ENCODE results near the gene SLC39A11.
"Not testable (repeated sequence)": the region's sequence is repeated elsewhere in the genome, so short reads cannot be mapped to it uniquely, and the experiment has no call there.

The SLC39A11 gene

GRCh38 chr17:73069841-73070240, 22.6 kb downstream of the SLC39A11 start:
- DNase-seq = no peak

GRCh38 chr17:73069164-73069770, 23.2 kb downstream of the SLC39A11 start:
- DNase-seq = no peak

- DNase-seq = peak; percentile 30
These were observed 23.9 kb downstream of the SLC39A11 start for GRCh38 chr17:73068322-73069153.

- DNase-seq = peak; percentile 49
These were observed 24.8 kb downstream of the SLC39A11 start for GRCh38 chr17:73067699-73068098.

- no peak for DNase-seq
These were observed 25.4 kb downstream of the SLC39A11 start for GRCh38 chr17:73067075-73067474.

DNA sequence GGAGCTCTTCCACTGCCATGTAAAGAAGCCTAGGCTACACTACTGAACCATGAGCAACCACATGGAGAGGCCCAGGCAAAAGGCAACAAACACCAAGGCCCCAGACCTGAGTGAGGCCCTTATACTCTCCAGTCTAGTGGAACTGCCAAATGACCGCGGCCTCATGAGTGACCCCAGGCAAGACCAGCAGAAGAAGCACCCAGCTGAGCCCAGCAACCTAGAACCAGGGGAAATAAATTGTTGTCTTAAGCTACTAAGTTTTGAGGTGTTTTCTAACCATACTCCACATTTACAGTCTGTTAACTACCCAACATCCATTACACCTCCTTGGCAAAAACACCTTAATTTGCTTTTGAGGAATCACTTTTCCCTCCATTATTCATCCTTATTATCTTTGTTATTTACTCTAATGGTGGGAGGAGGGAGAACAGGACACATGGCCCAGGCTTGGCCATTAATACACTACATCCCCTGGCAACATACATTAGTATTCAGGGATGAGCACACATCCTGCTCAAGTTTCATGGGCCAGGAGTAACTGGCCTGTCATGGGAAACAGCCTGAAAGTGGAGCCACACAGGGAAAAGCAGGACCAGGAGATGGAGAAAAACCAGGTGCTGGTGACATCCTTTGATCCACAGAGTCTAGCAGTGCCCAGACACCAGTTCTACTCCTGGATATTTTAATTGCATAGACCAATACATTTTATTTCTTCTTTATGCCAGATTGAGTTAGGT, 26.2 kb downstream of the SLC39A11 start:
- no peak for DNase-seq

- no peak for DNase-seq
These were observed 27.1 kb downstream of the SLC39A11 start for GRCh38 chr17:73065376-73065775.

DNA sequence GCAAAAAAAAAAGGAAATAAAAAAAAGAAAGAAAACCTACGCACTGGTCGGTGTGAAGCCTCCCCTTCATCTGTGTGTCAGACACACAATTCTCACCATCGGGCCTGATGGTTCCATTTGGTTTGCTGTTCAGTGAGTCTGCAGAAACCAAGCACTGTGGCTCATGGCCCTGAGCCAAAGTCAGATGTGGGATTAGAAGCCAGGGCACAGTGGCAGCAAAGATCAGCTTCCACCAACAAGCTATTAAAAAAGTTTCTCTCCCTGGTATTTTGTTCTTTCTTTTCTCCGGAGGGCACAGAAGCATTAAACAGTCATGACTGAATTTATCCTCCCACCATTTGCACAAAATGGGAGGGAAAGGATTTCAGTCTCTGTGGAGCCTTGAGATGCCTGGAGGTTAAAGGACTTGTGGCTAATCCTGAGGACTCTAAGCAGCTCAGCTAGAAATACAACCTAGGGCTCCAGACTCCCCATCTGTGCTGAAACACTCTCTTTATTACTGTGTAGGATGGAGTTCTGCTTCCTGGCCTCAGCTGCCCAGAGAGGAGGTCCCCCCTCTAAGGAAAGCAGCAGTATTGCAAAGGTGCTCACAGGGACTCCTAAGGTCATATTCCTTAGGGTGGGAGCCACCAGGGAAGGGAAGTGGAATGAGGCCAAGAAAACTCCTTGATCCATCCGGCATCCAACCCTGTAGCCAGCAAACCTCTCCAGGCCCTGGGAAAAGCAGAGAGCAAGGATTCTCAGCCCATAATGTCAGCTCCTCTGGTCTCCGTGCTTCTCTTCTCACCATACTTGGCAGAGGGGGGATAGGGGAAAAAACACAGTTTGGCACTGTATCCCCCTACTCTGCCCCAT, 28.2 kb downstream of the SLC39A11 start:
- no peak for DNase-seq

- no peak for DNase-seq
These were observed 29.8 kb downstream of the SLC39A11 start for GRCh38 chr17:73062726-73063125.

- DNase-seq = no peak
These were observed 31.3 kb downstream of the SLC39A11 start for GRCh38 chr17:73061161-73061560.

- no peak for DNase-seq
These were observed 31.8 kb downstream of the SLC39A11 start for GRCh38 chr17:73060721-73061120.

GRCh38 chr17:73059713-73060112, 32.8 kb downstream of the SLC39A11 start:
- not testable (repeated sequence) for DNase-seq

GRCh38 chr17:73058022-73058421, 34.5 kb downstream of the SLC39A11 start:
- no peak for DNase-seq

DNA sequence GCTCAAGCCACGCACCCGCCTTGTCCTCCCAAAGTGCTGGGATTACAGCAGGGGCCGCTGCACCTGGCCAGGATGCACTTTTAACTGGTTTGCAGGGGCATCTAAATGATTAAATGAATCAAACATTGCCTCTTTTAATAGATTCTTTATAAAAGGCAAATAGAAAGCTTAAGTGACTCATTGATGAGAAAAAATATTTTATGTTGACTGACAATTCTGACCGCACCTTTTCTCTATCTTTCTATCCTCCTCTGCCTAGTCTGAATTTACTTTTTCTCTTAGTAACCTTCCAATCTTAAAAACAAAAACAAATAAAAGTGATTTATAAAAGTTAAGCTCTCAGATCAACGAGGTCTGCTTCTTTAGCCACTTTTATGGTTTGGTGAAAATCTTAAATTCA, 35.3 kb downstream of the SLC39A11 start:
- no peak for DNase-seq

- DNase-seq = no peak
These were observed 39.6 kb downstream of the SLC39A11 start for GRCh38 chr17:73052923-73053322.

- no peak for DNase-seq
These were observed 41.7 kb downstream of the SLC39A11 start for GRCh38 chr17:73050797-73051196.

- no peak for DNase-seq
These were observed 44.3 kb downstream of the SLC39A11 start for GRCh38 chr17:73048170-73048569.

DNA sequence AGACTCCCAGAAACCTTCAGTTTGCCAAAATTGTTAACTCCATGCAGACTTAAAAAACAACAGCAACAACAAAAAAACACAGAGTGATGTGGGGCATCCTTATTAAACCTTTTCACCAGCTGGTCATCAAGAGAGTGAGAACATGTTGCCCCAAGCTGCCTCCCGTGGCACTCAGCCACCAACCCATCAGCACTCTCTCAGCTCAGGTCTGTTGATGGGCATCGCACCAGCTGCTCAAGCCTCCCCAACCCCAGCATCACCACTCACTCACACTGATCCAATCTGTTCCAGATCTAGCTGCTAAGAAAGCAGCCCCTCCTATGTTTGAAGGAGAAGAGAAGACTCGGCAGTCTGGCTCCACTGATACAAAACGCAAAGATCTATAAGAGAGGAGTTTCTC, 46.8 kb downstream of the SLC39A11 start:
- no peak for DNase-seq

GRCh38 chr17:73043686-73044581, 48.6 kb downstream of the SLC39A11 start:
- peak; percentile 73 for DNase-seq

- peak; percentile 48 for DNase-seq
These were observed 49.4 kb downstream of the SLC39A11 start for GRCh38 chr17:73042809-73043685.

- DNase-seq = no peak
These were observed 50.3 kb downstream of the SLC39A11 start for GRCh38 chr17:73042225-73042624.
